ENCODE measurements around the gene KLHL21.
"Not testable (repeated sequence)": the region's sequence is repeated elsewhere in the genome, so short reads cannot be mapped to it uniquely, and the experiment has no call there.

Gene KLHL21

GRCh38 chr1:6602669-6603237, at the start of gene KLHL21:
TSS of gene KLHL21 (minus strand) at chr1:6602869. CDS start at chr1:6602817, 52 bp downstream.
- DNase-seq, result peak; percentile 63

- DNase-seq, result no peak
Observed at GRCh38 chr1:6651909-6652308, 49.2 kb upstream of the KLHL21 start.

GRCh38 chr1:6648556-6648955, 45.9 kb upstream of the KLHL21 start:
- DNase-seq, result peak; percentile 4

GRCh38 chr1:6646499-6647148, 44.0 kb upstream of the KLHL21 start:
- peak; percentile 5 for DNase-seq

- no peak for DNase-seq
Observed at GRCh38 chr1:6645018-6645417, 42.3 kb upstream of the KLHL21 start.

- not testable (repeated sequence) for DNase-seq
Observed at GRCh38 chr1:6640867-6641266, 38.2 kb upstream of the KLHL21 start.

- DNase-seq, result no peak
Observed at GRCh38 chr1:6638226-6638625, 35.6 kb upstream of the KLHL21 start.

- DNase-seq, result no peak
Observed at GRCh38 chr1:6637770-6638169, 35.1 kb upstream of the KLHL21 start.

GRCh38 chr1:6636778-6637177, 34.1 kb upstream of the KLHL21 start:
- not testable (repeated sequence) for DNase-seq

GRCh38 chr1:6635910-6636760, 33.5 kb upstream of the KLHL21 start:
- DNase-seq, result no peak

- no peak for DNase-seq
Observed at GRCh38 chr1:6635161-6635909, 32.7 kb upstream of the KLHL21 start.

- peak; percentile 9 for DNase-seq
Observed at GRCh38 chr1:6634371-6635052, 31.8 kb upstream of the KLHL21 start.

GRCh38 chr1:6632588-6633514, 30.2 kb upstream of the KLHL21 start:
- no peak for DNase-seq

GRCh38 chr1:6631058-6631457, 28.4 kb upstream of the KLHL21 start:
- no peak for DNase-seq

- no peak for DNase-seq
Observed at GRCh38 chr1:6630027-6630426, 27.4 kb upstream of the KLHL21 start.

- DNase-seq, result no peak
Observed at GRCh38 chr1:6628971-6629479, 26.4 kb upstream of the KLHL21 start.

GRCh38 chr1:6627841-6628545, 25.3 kb upstream of the KLHL21 start:
- DNase-seq, result no peak

GRCh38 chr1:6627031-6627430, 24.4 kb upstream of the KLHL21 start:
- DNase-seq, result no peak

- DNase-seq, result no peak
Observed at GRCh38 chr1:6625584-6626149, 23.0 kb upstream of the KLHL21 start.

Data from NCI-H146 (cell line).